Trophoblast cell (in vitro differentiated cells and primary cell): ENCODE results near the gene C2orf74.

Experiments used
- DNase-seq, 2 donors: peaks; one replicate each; pipeline ENCODE4 v3.0.0-alpha.2; 2016
- H2AFZ ChIP-seq: 2 replicates; pipeline ENCODE4 v1.6.1; 2013; ENCODE audit warnings: low read length, moderate library complexity, mild to moderate bottlenecking; ENCODE audit not compliant: insufficient read depth, poor library complexity
- H2AK5ac ChIP-seq: 2 replicates; pipeline ENCODE4 v1.6.1; 2013; ENCODE audit warnings: mild to moderate bottlenecking, low read length
- H2BK120ac ChIP-seq: 2 replicates; pipeline ENCODE4 v1.6.1; 2013; ENCODE audit warnings: low read length, mild to moderate bottlenecking, moderate library complexity; ENCODE audit not compliant: insufficient read depth, poor library complexity
- H2BK12ac ChIP-seq: 2 replicates; pipeline ENCODE4 v1.6.1; 2013; ENCODE audit warnings: mild to moderate bottlenecking, low read length, moderate library complexity
- H2BK5ac ChIP-seq: 2 replicates; pipeline ENCODE4 v1.6.1; 2013; ENCODE audit warnings: low read length, low read depth, moderate library complexity, mild to moderate bottlenecking; ENCODE audit not compliant: poor library complexity
- H3K14ac ChIP-seq: 2 replicates; pipeline ENCODE4 v1.6.1; 2013; ENCODE audit warnings: mild to moderate bottlenecking, low read length
- H3K18ac ChIP-seq: 2 replicates; pipeline ENCODE4 v1.6.1; 2013; ENCODE audit warnings: mild to moderate bottlenecking, low read length
- H3K23ac ChIP-seq: 2 replicates; pipeline ENCODE4 v1.6.1; 2013; ENCODE audit warnings: low read length
- H3K27ac ChIP-seq: 2 replicates; pipeline ENCODE4 v1.5.1; 2013; ENCODE audit warnings: low read depth, mild to moderate bottlenecking, inconsistent platforms, low read length, moderate library complexity
- H3K27me3 ChIP-seq: 2 replicates; pipeline ENCODE4 v1.6.1; 2013; ENCODE audit warnings: inconsistent platforms, mild to moderate bottlenecking, low read length, moderate library complexity; ENCODE audit not compliant: insufficient read depth
- H3K36me3 ChIP-seq, 2 experiments: 1 replicate in 1 of 2; 2 replicates in 1 of 2; pipeline ENCODE4 v1.6.1; 2013; ENCODE audit warnings: low read length in 2 of 2, mild to moderate bottlenecking in 2 of 2, moderate library complexity in 1 of 2; ENCODE audit not compliant: insufficient read depth in 2 of 2, control insufficient read depth in 1 of 2
- H3K4ac ChIP-seq: 2 replicates; pipeline ENCODE4 v1.6.1; 2013; ENCODE audit warnings: low read depth, mild to moderate bottlenecking, low read length, moderate library complexity
- H3K4me1 ChIP-seq, 2 experiments: 1 replicate in 1 of 2; 2 replicates in 1 of 2; pipeline ENCODE4 v1.6.1; 2013; ENCODE audit warnings: low read length in 2 of 2, mild to moderate bottlenecking in 2 of 2, moderate library complexity in 1 of 2; ENCODE audit not compliant: insufficient read depth in 2 of 2, control insufficient read depth in 1 of 2
- H3K4me2 ChIP-seq: 2 replicates; pipeline ENCODE4 v1.6.1; 2013; ENCODE audit warnings: inconsistent platforms, mild to moderate bottlenecking, low read length, moderate library complexity
- H3K4me3 ChIP-seq: 2 replicates; pipeline ENCODE4 v1.5.1; 2013; ENCODE audit warnings: mild to moderate bottlenecking, low read depth, low read length, inconsistent platforms
- H3K79me1 ChIP-seq: one replicate; pipeline ENCODE4 v1.6.1; 2013; ENCODE audit warnings: low read length
- H3K79me2 ChIP-seq: 2 replicates; pipeline ENCODE4 v1.6.1; 2013; ENCODE audit warnings: low read length, mild to moderate bottlenecking; ENCODE audit not compliant: control insufficient read depth, insufficient read depth, poor library complexity
- H3K9ac ChIP-seq: 2 replicates; pipeline ENCODE4 v1.6.1; 2013; ENCODE audit warnings: mild to moderate bottlenecking, low read length
- H3K9me3 ChIP-seq: 2 replicates; pipeline ENCODE4 v1.6.1; 2013; ENCODE audit warnings: low read depth, mild to moderate bottlenecking, control low read depth, inconsistent platforms, low read length; ENCODE audit not compliant: insufficient read depth
- H4K12ac ChIP-seq: 2 replicates; pipeline ENCODE4 v1.6.1; 2013; ENCODE audit warnings: low read depth, mild to moderate bottlenecking, low read length, moderate library complexity
- H4K8ac ChIP-seq: 2 replicates; pipeline ENCODE4 v1.6.1; 2013; ENCODE audit warnings: low read depth, mild to moderate bottlenecking, low read length, moderate library complexity
- H4K91ac ChIP-seq: one replicate; pipeline ENCODE4 v1.6.1; 2013; ENCODE audit warnings: low read depth, mild to moderate bottlenecking, low read length, moderate library complexity
- WGBS: extraction: QIAGEN DNeasy Blood & Tissue Kit; methylation state at CpG from one replicate; pipeline ENCODE4 v1.1.7; 2013; ENCODE audit warnings: missing lambda C conversion rate; ENCODE audit not compliant: insufficient read length, insufficient coverage; ENCODE audit errors: extremely low coverage; 5-methylcytosine and 5-hydroxymethylcytosine counted together

Gene C2orf74

DNA sequence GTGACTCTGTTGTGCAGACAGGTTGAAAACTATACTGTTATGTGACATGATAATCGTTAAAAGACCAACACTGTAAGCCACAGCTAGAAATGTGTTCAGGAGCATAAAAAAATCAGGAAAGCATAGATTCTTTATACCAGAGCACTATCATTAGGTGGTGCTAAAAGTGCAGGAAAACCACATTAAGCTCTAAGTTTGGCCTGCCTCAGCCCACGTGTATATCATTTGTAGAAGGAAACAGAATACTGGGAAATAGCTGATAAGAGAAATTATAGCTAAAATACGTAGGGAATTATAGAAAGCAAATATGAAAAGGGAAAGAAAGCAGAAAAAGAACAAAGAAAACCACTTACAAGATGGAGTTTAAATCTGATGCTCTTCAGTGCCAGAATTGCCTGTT is 26.5 kb upstream of the C2orf74 start:
- DNase-seq: peak in 1 of 2 donors; percentile 9
- Histone ChIP-seq H3K79me2 (no peaks in the 10 kb centered on the region), H4K91ac (no peak overlapping the region), H2BK120ac (no peak overlapping the region), H3K27me3 (no peaks in the 10 kb centered on the region), H3K9me3 (no peaks in the 10 kb centered on the region), H2BK5ac (no peak overlapping the region), H3K4me3 (no peak overlapping the region), H3K4me2 (no peak overlapping the region), H3K36me3 (no peaks in the 10 kb centered on the region), H4K12ac (no peak overlapping the region), H2BK12ac (no peak overlapping the region), H3K18ac (no peak overlapping the region), H3K4ac (no peak overlapping the region), H3K14ac (no peak overlapping the region), H3K23ac (no peak overlapping the region), H3K9ac (no peak overlapping the region), H3K27ac (no peak overlapping the region), H4K8ac (no peak overlapping the region), H3K79me1 (no peaks in the 10 kb centered on the region), H2AK5ac (no peak overlapping the region), H3K4me1 (no peaks in the 10 kb centered on the region), H2AFZ (no peak overlapping the region)
- no CpG with 5 or more reads among the region's 3 CpGs for WGBS

GRCh38 chr2:61138859-61139258 is 23.1 kb upstream of the C2orf74 start:
- Histone ChIP-seq H3K4me1 (no peaks in the 10 kb centered on the region), H4K91ac (no peak overlapping the region), H2BK5ac (no peak overlapping the region), H3K9me3 (no peaks in the 10 kb centered on the region), H2AFZ (no peak overlapping the region), H3K27me3 (no peaks in the 10 kb centered on the region), H2BK12ac (no peak overlapping the region), H4K12ac (no peak overlapping the region), H3K4me2 (no peak overlapping the region), H2BK120ac (no peak overlapping the region), H3K14ac (no peak overlapping the region), H3K36me3 (no peaks in the 10 kb centered on the region), H3K79me1 (no peaks in the 10 kb centered on the region), H3K4me3 (no peak overlapping the region), H3K27ac (no peak overlapping the region), H4K8ac (no peak overlapping the region), H3K79me2 (no peaks in the 10 kb centered on the region), H3K23ac (no peak overlapping the region), H2AK5ac (no peak overlapping the region), H3K18ac (no peak overlapping the region), H3K4ac (no peak overlapping the region), H3K9ac (no peak overlapping the region)
- no peak for DNase-seq
- no CpG with 5 or more reads among the region's 4 CpGs for WGBS

DNA sequence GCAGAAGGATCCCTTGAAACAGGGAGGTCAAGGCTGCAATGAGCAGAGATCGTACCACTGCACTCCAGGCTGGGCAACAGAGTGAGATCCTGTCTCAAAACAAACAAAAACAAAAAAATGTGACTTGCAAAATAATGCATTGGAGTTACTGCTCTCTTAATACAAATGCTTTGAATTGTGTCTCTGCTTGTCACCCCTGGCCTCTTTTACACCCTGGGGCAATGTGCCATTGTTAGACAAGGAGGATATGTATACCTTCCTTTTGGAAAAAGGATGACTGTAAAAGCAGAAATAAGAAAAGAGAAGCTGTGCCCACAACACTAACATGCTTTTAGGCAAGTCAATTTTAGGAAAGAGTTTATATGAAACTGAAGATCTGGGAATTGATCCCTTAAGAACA is 20.8 kb upstream of the C2orf74 start:
- H3K4me2 ChIP-seq: no peak overlapping the region
- no peak overlapping the region for H3K23ac ChIP-seq
- no peaks in the 10 kb centered on the region for H3K36me3 ChIP-seq
- no peak overlapping the region for H4K91ac ChIP-seq
- DNase-seq: peak; percentile 30 to 84
- H2AK5ac ChIP-seq: no peak overlapping the region
- H2AFZ ChIP-seq: no peak overlapping the region
- no peaks in the 10 kb centered on the region for H3K9me3 ChIP-seq
- H2BK5ac ChIP-seq: no peak overlapping the region
- H3K14ac ChIP-seq: no peak overlapping the region
- H3K27ac ChIP-seq: no peak overlapping the region
- no peak overlapping the region for H2BK12ac ChIP-seq
- no peak overlapping the region for H3K9ac ChIP-seq
- no peak overlapping the region for H2BK120ac ChIP-seq
- no peaks in the 10 kb centered on the region for H3K27me3 ChIP-seq
- H3K4me3 ChIP-seq: no peak overlapping the region
- no peak overlapping the region for H4K8ac ChIP-seq
- WGBS: no CpG with 5 or more reads among the region's 1 CpG
- H3K18ac ChIP-seq: no peak overlapping the region
- no peak overlapping the region for H3K4ac ChIP-seq
- no peaks in the 10 kb centered on the region for H3K79me2 ChIP-seq
- no peaks in the 10 kb centered on the region for H3K79me1 ChIP-seq
- no peak overlapping the region for H4K12ac ChIP-seq
- no peaks in the 10 kb centered on the region for H3K4me1 ChIP-seq

GRCh38 chr2:61144697-61145268 is 17.2 kb upstream of the C2orf74 start:
- Histone ChIP-seq H3K23ac (no peak overlapping the region), H2AK5ac (no peak overlapping the region), H4K8ac (peak overlapping the region; percentile 96), H3K36me3 (peaks cover 3 to 5% of the 10 kb centered on the region in 2 experiments), H3K14ac (no peak overlapping the region), H4K12ac (no peak overlapping the region), H3K79me1 (no peaks in the 10 kb centered on the region), H3K9me3 (no peaks in the 10 kb centered on the region), H2BK12ac (no peak overlapping the region), H3K18ac (no peak overlapping the region), H4K91ac (no peak overlapping the region), H2BK5ac (no peak overlapping the region), H3K79me2 (no peaks in the 10 kb centered on the region), H3K27me3 (no peaks in the 10 kb centered on the region), H3K4me1 (no peaks in the 10 kb centered on the region), H3K9ac (peak overlapping the region; percentile 85), H3K27ac (peak overlapping the region; percentile 13), H2BK120ac (no peak overlapping the region), H3K4me3 (peak overlapping the region; percentile 72), H3K4me2 (peak overlapping the region; percentile 87), H2AFZ (no peak overlapping the region), H3K4ac (no peak overlapping the region)
- peak; percentile 99 to 100 for DNase-seq
- WGBS: no CpG with 5 or more reads among the region's 31 CpGs
